ENCODE measurements around the gene LCORL.

DNA sequence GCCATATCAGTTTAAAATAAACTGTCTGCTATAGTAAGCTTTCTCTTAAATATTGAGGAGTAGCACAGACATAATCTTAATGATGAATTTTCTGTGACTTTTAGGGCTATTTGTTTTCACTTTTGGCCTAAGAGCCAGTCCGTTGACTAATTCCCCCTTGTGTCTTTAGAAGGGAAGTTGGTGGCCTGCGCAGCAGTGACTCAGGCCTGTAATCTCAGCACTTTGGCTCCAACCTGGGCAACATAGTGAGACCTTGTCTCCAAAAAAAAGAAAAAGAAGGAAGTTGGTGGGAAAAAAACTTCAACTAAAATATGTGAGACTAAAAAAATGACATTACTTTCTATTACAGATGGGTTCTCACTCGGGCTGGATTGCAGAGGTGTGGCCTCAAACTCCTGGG, 207.4 kb downstream of the LCORL start:
- TF ChIP-seq, protein P1, sequence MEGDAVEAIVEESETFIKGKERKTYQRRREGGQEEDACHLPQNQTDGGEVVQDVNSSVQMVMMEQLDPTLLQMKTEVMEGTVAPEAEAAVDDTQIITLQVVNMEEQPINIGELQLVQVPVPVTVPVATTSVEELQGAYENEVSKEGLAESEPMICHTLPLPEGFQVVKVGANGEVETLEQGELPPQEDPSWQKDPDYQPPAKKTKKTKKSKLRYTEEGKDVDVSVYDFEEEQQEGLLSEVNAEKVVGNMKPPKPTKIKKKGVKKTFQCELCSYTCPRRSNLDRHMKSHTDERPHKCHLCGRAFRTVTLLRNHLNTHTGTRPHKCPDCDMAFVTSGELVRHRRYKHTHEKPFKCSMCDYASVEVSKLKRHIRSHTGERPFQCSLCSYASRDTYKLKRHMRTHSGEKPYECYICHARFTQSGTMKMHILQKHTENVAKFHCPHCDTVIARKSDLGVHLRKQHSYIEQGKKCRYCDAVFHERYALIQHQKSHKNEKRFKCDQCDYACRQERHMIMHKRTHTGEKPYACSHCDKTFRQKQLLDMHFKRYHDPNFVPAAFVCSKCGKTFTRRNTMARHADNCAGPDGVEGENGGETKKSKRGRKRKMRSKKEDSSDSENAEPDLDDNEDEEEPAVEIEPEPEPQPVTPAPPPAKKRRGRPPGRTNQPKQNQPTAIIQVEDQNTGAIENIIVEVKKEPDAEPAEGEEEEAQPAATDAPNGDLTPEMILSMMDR (IDR thresholded peaks at IDR 0.05; ENCODE audit: insufficient read depth, low read depth, low read length) = no peak
- no peak for TF ChIP-seq EZH2 (IDR thresholded peaks at IDR 0.05; ENCODE audit: insufficient read depth, low read length)
